Activated T-cell treated with anti-CD3 and anti-CD28 coated beads for 48 hours (primary cell): ENCODE measurements around the gene ZDHHC7.
"Not testable (repeated sequence)": the region's sequence is repeated elsewhere in the genome, so short reads cannot be mapped to it uniquely, and the experiment has no call there.

ENCODE experiments used
- DNase-seq: peaks from one replicate; pipeline ENCODE4 v3.0.0-alpha.2; 2020; ENCODE audit warnings: low read depth

Gene ZDHHC7

DNA sequence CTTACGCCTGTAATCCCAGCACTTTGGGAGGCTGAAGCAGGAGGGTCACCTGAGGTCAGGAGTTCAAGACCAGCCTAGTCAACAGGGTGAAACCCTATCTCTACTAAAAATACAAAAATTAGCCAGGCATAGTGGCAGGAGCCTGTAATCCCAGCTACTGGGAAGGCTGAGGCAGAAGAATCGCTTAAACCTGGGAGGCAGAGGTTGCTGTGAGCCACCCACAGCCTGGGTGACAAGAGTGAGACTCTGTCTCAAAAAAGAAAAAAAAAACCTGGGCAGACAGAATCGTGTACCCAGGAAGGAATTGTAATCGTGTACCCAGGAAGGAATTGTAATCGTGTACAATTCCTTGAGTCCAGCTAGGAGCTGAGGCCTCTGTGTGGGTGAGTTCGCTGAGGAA lies 72.7 kb downstream of the ZDHHC7 start:
- DNase-seq, result not testable (repeated sequence)

DNA sequence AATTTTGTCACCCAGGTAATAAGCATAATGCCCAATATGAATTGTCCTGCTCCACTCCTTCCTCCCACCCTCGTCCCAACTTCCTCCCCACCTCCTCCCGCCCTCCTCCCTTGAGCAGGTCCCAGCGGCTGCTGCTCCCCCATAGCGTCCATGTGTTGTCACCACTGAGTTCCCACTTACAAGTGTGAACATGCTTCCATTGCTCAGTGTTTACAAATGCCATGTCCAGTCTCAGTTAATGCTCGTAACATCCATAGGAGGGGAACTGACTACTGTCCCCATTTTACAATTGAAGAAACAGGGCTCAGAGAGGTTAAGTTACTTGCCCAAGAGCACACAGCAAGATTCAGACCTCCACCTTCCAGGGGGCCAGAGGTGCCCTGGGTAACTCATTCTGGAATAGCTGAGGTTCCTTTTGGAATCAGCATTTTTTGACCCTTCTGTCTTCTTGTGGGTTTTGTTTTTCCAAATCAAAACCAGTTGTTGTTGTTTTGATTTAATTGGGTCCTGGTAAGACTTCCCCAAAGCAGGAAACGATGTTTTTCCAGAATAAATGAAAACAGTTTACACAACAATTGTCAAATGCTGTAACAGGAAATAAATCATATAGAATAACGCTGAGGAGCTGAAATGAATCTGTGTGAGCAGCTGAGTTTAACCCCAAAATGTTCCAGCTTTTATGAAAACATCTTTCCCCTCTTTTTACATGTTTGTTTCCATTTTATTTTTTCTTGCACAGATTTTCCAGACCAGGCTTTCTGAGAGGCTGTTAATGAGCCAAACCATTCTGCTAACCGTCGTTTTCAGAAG lies 73.9 kb downstream of the ZDHHC7 start:
- no peak for DNase-seq

DNA sequence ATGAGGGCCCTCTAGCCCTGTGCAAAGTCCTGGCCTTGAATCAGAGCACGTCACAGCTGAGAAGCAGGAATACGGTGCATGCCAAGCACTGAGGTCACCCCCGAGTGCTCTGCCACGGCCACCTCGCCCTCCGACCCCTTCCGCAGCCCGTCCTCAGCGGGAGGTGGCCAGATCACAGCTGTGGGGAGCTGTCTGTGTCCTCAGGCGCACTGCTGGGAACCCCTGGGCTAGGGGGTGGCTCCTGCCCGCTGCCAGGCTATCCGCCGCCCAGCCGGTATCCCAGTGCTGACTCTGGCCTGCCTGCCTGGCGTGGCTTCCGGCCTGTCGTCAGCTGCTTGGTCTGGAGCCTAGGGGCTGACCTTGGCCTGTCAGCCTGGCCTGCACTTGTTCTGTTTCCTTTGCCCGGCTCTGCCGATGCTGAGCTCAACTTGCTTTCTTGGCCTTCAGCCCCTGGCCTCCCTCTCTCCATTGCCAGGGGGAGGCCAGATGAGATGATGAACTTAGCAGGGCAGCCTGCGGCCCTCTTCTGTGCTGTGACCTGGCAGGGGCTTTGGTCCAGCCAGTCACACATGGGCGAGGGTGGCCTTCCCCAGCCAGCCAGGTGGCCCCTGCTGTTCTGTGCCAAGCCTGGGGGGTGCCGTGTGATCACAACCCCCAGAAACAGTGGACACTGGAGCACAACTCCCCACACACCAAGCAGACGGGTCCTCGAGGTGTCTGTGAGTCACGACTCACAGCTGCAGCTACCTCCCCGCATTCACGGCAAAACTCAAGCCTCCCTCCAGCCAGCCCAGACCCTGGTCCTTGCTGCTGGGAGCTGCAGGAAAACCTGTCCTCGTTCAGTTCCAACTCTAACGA lies 77.3 kb downstream of the ZDHHC7 start:
- DNase-seq, result no peak

DNA sequence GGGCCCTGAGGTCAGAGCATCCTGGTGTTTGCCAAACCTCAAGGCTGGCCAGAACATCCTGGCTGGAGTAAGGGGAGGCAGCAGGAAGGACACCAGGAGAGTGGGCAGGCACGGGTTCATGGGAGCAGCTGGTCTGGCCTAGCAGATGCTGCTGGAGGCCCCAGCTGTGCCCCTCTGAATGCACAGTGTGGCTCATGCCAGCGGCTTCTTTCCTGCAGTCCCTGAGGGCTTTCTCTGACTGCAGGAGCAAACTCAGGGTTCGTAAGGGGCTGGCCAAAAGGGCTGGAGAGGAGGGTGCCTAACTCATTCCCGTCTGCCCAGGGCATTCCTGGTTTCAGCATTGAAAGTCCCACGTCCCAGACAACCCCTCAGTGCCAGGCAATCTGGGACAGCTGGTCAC lies 78.7 kb downstream of the ZDHHC7 start:
- no peak for DNase-seq

DNA sequence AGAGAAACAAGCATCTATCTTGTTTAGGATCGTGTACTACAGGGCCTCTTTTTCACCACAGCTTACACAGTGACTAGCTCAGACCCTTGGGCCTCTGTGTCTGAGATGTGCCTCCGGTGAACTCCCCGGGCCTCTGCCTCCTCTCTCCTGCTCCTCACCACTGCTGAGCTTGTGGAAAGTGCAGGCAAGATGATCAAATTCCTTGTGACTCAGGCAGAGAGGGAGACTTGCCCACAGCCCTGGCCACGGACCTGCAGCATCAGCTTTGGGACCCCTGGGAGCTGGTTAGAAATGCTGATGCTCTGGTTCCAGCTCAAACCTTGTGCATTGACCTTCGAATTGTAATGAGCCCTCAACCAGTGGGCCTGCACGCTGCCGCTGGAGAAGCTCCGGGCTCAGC lies 79.8 kb downstream of the ZDHHC7 start:
- no peak for DNase-seq

DNA sequence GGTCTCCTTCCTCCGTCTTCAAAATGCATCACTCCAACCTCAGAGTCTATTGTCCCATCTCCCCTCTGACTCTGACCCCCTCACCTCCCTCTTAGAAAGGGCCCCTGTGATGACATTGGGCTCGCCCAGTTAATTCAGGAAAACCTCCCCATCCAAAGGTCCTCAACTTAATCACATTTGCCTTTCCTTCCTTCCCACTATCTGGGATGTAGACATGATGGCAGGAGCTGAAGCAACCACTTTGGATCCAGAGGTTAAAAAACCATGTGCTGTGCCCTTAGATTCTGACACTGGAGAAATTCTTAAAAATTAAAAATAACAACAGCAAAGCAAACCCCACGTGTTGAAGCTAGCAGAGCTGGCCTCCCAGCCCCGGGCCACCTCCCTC lies 80.2 kb downstream of the ZDHHC7 start:
- no peak for DNase-seq

DNA sequence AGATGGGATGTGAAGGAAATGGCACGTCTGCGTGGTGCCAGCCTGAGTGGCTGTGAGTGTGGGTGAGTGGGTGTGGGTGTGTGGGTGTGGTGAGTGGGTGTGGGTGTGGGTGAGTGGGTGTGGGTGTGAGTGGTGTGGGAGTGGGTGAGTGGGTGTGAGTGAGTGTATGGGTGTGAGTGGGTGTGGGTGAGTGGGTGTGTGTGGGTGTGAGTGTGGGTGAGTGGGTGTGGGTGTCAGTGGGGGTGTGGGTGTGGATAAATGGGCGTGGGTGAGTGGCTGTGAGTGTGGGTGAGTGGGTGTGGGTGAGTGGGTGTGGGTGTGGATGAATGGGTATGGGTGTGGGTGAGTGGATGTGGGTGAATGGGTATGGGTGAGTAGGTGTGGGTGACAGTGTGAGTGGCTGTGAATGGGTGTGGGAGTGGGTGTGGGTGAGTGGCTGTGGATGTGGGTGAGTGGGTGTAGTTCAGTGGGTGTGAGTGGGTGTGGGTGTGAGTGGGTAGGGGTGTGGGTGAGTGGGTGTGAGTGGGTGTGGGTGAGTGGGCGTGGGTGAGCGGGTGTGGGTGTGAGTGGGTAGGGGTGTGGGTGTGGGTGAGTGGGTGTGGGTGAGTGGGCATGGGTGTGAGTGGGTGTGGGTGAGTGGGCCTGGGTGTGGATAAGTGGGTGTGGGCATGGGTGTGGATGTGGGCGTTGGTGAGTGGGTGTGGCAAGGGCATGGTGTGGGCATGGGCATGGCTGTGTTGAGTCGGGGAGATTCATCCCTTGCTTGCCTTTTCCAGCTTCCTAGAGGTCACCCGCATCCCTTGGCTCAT lies 80.8 kb downstream of the ZDHHC7 start:
- no peak for DNase-seq

DNA sequence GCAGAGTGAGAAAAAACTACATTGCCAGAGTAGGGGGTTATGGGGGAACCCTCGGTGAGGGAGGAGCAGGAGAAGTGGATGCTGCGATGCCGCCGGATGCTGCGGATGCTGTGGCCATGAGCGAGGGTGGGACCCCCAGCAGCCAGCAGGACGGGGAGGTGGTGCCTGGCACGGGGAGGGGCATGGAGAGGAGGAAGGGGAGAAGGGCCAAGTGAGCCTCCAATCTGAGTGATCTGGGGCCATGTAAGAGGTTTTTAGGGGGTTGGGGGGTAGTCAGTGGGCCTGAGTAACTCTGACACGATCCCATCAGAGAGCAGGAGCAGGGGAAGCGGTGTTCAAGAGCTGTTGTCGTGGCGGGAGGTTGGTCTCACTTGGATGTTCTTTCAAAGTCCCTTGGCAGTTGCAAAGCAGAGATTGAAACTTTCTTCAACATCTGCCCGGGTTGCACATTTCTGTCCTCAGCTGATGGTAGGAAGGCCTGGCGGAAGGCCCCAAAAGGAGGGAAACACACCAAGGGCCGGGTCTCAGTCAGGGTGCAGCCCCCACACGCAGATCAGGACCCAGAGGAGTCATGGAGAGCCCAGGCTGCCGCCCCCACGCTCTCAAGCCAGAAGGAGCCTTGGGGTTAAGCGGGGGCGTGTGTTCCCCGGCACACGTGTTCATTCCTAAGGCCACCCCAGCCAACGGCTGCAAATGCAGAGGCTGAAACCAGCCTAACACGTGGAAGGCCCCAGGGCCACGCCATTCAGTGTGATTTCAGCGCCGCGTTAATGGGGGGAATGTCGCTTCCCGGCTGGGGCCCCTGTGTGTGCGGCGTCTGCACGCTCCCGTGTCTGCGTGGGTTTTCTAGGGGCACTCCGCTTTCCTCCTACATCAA lies 81.7 kb downstream of the ZDHHC7 start:
- no peak for DNase-seq

DNA sequence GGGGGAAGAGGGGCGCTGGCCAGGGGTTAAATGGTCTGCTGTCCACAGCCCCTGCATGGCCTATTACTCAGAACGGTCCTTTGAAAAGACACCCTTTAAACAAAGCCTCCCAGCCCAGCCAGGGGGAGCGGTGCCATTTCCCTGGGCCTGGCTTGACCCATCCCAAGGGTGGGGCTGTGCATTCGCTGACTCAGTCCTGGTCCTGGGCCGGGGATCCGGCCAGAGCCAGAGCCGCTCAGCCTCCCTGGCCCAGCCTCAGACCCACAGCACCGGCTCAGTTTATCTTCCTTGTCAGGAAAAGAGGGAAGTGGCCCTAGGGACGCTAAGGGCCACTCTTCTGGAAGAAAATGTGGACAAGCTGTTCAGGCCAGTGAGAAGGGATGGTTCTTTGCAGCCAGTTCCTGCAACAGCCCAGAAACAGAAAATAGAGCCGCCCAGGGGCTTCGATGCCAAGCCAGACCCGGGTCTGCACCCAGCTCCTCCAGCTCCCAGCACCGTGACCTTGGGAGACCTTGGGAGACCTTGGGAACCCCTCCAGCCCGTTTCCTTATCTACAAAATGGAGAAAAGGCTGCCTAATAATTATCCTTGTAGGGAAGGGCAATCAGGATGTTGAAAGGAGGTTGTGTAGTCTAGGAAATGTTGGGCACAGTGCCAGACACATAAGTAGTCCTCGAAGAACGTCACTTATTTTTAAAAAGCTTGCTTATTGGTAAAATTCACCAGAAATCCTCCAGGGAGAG lies 82.5 kb downstream of the ZDHHC7 start:
- DNase-seq, result no peak

DNA sequence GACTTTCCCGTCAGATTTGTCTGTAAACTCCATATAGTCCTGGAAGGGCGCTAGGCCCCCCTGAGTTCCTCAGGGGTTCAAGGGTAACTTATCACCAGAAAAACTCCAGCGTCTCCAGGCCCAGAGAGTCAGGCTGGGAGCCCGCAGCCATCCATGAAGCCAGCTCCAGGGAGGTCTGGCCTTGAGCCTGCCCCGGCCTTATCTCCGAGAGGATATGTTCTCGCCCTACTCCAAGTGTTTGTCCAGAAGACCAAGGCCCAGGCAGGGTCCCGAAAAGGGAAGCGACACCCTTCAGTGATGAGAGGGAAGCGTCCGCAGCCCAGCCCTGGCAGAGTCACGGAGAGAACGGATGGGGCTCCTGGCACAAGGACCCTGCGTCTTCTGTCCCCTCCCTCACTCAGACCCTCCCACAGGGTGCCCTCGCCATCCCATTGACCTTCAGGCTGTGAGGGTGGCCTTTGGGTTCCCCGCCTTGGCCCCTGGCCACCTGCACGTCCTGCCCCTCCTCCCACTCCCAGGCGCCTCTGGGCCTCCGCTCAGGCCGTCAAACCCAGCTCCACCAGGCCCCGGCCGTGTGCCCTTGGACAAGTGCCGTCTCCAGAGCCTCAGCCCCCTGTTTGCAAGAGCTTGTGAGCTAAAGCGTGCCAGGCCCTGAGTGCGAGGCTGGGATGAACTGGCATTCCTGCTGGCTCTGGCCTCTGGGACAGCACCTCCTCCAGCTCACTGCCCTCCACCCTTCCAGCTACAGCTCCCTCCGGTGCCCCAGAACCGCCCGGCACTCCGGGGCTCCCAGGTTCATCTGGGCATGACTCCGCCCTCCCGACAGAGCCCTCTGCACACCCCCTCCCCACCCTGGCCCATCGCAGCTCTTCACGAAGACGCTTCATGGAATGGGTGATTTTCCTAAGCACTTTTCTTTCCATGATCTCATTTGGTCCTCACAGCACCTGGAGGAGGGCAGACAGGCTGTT lies 83.4 kb downstream of the ZDHHC7 start:
- DNase-seq, result no peak

DNA sequence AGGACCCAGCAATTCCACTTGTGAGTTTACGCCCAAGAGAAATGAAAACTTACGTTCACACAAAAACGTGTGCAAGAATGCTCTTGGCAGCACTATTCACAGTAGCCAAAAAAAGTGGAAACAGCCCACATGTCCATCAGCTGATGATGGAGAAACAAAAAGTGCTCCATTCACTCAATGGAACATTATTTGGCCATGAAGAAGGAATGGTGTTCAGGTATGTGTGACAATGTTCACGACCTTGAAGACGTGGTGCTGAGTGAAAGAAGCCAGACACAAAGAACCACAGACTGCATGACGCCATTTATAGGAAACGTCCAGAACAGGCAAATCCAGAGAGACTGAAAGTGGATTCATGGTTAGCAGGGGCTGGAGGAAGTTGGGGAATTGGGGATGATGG lies 84.9 kb downstream of the ZDHHC7 start:
- no peak for DNase-seq

DNA sequence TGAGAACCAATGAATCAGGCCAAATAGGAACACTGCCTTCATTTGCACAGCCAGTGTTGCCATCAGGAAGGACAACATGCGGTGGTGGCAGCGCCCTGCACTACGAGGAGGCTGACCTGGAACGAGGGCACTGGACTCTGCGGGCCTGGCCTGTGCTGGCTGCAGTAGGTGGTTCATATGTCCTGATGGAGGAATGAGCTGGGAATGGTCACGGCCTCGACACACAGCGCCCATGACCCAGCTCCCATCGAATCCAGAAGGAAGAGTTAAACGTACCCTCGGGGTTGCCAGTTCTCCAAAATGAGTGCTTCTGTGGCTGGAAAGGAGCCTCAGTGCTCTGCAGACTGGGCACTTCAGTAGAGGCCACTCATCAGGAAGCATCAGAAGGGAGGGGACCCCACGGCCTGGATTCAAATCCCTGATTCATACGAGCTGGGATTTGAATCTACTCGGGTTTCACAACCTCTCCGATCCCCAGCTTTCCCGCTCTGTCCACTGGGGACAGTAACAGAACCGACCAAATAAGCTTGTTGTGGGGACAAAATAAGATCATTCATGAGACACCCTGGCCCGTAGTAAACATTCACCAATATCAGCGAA lies 85.5 kb downstream of the ZDHHC7 start:
- DNase-seq, result no peak

DNA sequence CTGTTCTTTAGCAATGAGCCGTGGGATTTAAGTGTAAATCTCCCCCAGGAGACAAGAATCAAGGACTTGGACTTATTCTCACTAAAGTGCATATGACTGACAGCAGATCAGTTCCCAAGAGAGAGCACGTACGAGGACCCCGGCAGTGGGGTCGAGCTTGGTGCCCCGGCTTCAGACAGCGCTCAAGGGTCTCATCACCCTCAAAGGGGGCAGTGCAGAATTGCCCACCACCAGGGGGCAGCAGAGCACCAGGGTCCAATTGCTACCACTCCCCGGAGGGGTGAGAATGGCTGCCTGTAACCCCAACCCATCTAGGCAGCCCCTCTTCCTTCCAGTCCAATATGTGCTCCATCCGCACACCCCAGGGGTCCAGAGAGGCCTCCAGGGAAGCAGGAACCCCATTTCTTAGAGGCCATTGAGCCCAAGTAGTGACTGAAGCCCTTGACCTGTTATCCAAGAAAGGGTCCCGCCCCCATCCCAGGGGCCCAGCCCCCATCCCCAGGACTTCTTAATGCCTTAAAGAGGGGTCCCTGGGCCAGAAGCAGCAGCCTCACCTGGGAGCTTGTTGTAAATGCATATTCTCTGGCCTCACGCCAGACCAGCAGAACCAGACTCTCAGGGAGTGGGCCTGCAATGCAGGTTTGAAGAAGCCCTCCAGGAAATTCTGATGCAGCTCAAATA lies 86.1 kb downstream of the ZDHHC7 start:
- peak; percentile 63 for DNase-seq

DNA sequence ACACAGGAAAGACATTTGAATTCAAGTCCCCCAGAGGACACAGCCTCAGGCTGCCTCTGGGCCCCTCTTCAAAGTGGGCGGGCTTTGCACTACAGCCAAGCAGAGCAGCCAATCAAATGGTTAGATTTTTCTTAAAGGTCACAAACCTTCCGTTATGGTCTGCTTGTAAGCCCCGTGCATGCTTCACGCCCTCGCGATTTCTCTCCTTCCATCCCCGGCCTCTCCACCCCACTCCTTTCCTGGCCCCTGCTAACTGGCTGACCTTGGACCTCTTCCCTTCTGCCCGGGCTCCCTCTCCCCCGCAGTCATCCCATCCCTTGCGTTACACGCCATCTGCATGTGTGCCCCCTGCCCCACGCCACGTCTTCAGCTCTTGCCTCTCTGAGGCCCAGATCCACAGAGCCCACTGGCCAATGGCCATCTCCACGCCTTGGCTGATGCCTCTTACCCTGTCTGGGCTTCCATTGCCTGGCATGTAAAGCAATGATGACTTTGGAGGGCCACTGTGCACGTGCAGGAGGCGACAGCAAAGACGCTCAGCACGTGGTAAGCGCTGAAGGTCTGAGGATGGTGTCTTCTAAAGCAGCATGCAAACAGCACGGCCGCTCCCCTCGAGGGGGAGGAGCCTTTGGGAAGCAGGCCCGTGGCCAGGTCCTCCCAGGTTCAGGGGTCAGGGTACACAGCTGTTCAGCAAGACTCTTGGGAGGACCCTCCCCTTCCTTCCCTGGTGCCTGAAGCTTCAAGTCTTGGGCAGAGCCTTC lies 86.8 kb downstream of the ZDHHC7 start:
- no peak for DNase-seq
